GM03348 (cell line): ENCODE results near the gene CFP.

ENCODE experiments used
- DNase-seq: peaks from one replicate; pipeline ENCODE4 v3.0.0; 2012; ENCODE audit warnings: low spot score

Gene CFP

DNA sequence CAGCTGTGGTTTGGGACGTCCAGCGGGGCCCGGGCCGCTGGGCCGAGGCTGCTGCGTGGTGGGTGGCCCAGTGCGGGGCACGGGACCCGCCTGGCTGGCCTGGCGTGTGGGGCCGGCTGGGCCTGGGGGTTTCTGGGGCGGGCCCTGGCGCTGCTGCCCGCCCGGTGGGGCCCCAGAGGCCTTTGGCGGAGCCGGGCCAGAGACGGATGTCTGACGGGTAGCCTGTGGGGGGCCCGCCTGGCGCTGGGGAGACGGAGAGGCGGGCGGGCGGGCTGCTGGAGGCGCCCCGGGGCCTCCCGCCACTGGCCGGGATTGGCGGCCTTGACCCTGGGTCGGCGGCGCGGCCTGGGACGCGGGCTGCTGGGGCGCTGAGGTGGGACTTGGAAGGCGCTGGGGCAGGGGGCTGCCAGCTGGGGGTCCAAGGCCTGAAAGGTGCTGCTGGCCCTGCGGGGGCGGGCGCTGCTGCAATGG lies 55.6 kb downstream of the CFP start:
- no peak for DNase-seq

- peak; percentile 61 for DNase-seq
Observed at GRCh38 chrX:47573341-47574075, 56.2 kb downstream of the CFP start.
